Subcutaneous abdominal adipose tissue (tissue), 5 donors: ENCODE results near the gene LARP1.
A peak's percentile ranks its signal among the peaks of the same experiment; 100 is the strongest.

Experiments
- H3K27ac ChIP-seq: one replicate; pipeline ENCODE4 v1.7.0; 2013; ENCODE audit warnings: low read depth, mild to moderate bottlenecking, inconsistent platforms, low read length, moderate library complexity
- H3K27me3 ChIP-seq, 5 donors: one replicate each; pipeline ENCODE4 v1.7.0; 2013; ENCODE audit warnings: low read length in 5 of 5, inconsistent platforms in 1 of 5; ENCODE audit not compliant: control insufficient read depth in 5 of 5, insufficient read depth in 4 of 5
- H3K36me3 ChIP-seq, 5 donors: one replicate each; pipeline ENCODE4 v1.7.0; 2013; ENCODE audit warnings: low read length in 5 of 5; ENCODE audit not compliant: control insufficient read depth in 5 of 5, insufficient read depth in 5 of 5
- H3K4me1 ChIP-seq, 5 donors: one replicate each; pipeline ENCODE4 v1.7.0; 2013; ENCODE audit warnings: low read length in 5 of 5, mild to moderate bottlenecking in 3 of 5, moderate library complexity in 1 of 5; ENCODE audit not compliant: control insufficient read depth in 5 of 5, insufficient read depth in 5 of 5
- H3K4me3 ChIP-seq, 5 donors: one replicate each; pipeline ENCODE4 v1.7.0; 2013; ENCODE audit warnings: low read length in 5 of 5, low read depth in 1 of 5
- H3K9ac ChIP-seq, 5 donors: one replicate each; pipeline ENCODE4 v1.7.0; 2013; ENCODE audit warnings: low read length in 5 of 5, mild to moderate bottlenecking in 4 of 5, moderate library complexity in 3 of 5
- H3K9me3 ChIP-seq, 5 donors: one replicate each; pipeline ENCODE4 v1.7.0; 2013; ENCODE audit warnings: low read length in 5 of 5; ENCODE audit not compliant: control insufficient read depth in 5 of 5
- donor health status: healthy.
- donor health status: healthy.
- donor health status: healthy.
- donor health status: healthy.
- donor health status: healthy.

The LARP1 gene

DNA sequence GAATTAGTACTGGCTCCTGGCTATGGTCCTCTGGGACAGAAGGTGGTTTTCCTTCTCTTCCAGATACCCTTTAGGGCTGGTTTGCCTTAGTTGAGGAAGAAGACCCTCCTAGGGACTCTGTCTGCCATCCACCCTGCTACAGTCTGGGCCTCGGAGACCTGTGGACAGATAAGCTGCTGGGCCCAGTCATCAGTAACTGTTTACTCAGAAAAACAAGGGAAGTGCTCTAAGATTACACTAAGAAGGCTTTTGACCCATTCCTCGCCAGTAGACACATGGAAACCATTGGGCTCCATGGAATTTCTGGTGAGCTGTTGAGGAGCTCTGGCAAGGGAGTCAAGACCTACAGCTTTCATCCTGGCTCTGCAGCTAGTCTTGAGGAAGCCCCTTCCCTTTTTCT lies 31.2 kb downstream of the LARP1 start:
- H3K9ac ChIP-seq: no peak overlapping the region
- no peaks in the 10 kb centered on the region for H3K27me3 ChIP-seq
- H3K27ac ChIP-seq: no peak overlapping the region
- H3K36me3 ChIP-seq: peaks cover 0 to 15% (median 11%) of the 10 kb centered on the region in 5 donors
- peaks cover 10 to 62% (median 52%) of the 10 kb centered on the region in 5 donors for H3K4me1 ChIP-seq
- H3K4me3 ChIP-seq: no peak overlapping the region
- H3K9me3 ChIP-seq: no peaks in the 10 kb centered on the region

GRCh38 chr5:154788212-154788611 lies 33.0 kb downstream of the LARP1 start:
- H3K27ac ChIP-seq: no peak overlapping the region
- H3K36me3 ChIP-seq: peaks cover 4 to 33% (median 29%) of the 10 kb centered on the region in 5 donors

GRCh38 chr5:154791535-154791934 lies 36.4 kb downstream of the LARP1 start:
- Histone ChIP-seq H3K4me1 (peaks cover 0 to 26% (median 18%) of the 10 kb centered on the region in 5 donors), H3K27me3 (no peaks in the 10 kb centered on the region), H3K9me3 (no peaks in the 10 kb centered on the region), H3K27ac (no peak overlapping the region), H3K9ac (no peak overlapping the region), H3K4me3 (no peak overlapping the region), H3K36me3 (peaks cover 13 to 59% (median 51%) of the 10 kb centered on the region in 5 donors)

More at GRCh38 chr5:154788212-154788611, 33.0 kb downstream of the LARP1 start:
- H3K9me3 ChIP-seq: no peaks in the 10 kb centered on the region
- peak overlapping the region in 1 of 5 donors; percentile 32 for H3K4me3 ChIP-seq
- no peaks in the 10 kb centered on the region for H3K27me3 ChIP-seq
- H3K9ac ChIP-seq: peak overlapping the region in 1 of 5 donors; percentile 20
- H3K4me1 ChIP-seq: peaks cover 10 to 46% (median 41%) of the 10 kb centered on the region in 5 donors

GRCh38 chr5:154793599-154794524 lies 38.7 kb downstream of the LARP1 start:
- Histone ChIP-seq H3K27ac (no peak overlapping the region), H3K9ac (no peak overlapping the region), H3K4me3 (no peak overlapping the region), H3K27me3 (no peaks in the 10 kb centered on the region), H3K4me1 (peaks cover 0 to 9% (median 4%) of the 10 kb centered on the region in 5 donors), H3K9me3 (no peaks in the 10 kb centered on the region), H3K36me3 (peaks cover 21 to 74% (median 62%) of the 10 kb centered on the region in 5 donors)

DNA sequence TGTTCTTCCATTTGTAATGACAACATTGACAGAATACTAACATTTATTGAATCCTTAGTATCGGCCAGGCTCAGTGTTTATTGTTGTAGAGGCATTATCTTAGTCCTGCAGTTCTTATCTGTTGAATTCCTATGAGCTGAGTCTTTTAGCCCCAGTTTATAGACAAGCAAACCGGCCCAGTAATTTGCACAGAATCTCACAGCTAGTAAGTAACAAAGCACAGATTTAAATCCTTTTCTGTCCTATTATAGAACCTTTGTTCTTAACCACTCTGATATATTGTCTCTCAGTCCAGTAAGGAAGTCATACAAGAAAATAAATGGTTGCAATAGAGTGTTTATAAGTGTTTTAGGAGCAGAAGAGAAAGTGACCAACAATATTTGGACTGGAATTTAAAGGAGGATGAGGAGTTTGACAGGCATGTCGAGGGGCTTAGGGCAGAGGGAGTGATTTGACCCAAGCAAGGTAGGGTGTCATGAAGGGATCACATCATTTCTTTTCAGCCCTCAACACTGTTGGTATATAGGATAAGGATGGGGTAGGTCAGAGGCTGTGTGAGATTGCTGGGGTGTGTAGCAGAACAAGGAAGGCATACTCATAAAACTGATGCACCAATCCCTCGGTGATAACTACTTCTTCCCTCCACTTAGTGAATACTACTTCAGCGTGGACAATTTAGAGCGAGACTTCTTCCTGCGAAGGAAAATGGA lies 39.5 kb downstream of the LARP1 start:
- Histone ChIP-seq H3K27me3 (no peaks in the 10 kb centered on the region), H3K9ac (no peak overlapping the region), H3K36me3 (peaks cover 27 to 81% (median 68%) of the 10 kb centered on the region in 5 donors), H3K4me3 (no peak overlapping the region), H3K9me3 (no peaks in the 10 kb centered on the region), H3K27ac (no peak overlapping the region), H3K4me1 (peaks cover 0 to 9% (median 4%) of the 10 kb centered on the region in 5 donors)

DNA sequence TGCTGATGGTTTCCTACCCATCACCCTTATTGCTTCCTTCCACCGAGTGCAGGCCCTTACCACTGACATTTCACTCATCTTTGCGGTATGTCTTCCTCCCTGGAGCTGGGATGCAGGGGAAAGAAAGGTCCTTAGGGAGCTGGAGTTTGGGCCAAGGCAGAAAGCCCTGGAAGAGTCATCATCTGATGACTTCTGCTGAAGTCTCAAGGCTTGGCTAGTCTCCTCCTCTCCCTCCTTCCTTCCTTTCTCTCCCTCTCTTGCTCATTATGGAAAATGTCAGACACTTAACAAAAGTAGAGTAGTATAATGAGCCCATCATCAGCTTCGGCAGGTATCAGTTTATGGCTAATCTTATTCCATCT lies 40.0 kb downstream of the LARP1 start:
- peaks cover 29 to 81% (median 70%) of the 10 kb centered on the region in 5 donors for H3K36me3 ChIP-seq
- no peak overlapping the region for H3K27ac ChIP-seq
- H3K9ac ChIP-seq: no peak overlapping the region
- no peaks in the 10 kb centered on the region for H3K27me3 ChIP-seq
- no peaks in the 10 kb centered on the region for H3K9me3 ChIP-seq
- H3K4me1 ChIP-seq: peaks cover 0 to 9% (median 4%) of the 10 kb centered on the region in 5 donors
- H3K4me3 ChIP-seq: no peak overlapping the region

DNA sequence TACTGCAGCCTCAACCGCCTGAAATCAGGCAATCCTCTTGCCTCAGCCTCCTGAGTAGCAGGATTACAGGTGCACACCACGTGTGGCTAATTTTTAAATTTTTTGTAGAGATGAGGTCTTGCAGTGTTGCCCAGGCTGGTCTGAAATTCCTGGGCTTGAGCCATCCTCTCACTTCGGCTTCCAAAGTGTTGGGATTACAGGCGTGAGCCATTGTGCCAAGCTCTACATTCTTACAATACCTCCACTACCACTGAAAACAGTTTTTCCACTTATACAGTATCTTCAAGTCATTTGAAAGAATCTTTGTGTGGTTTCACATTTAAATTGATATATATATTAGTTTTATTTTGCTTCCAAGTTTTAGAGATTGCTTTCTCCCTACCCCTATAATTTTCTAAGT lies 42.6 kb downstream of the LARP1 start:
- Histone ChIP-seq H3K9me3 (no peaks in the 10 kb centered on the region), H3K4me1 (peaks cover 0 to 9% (median 4%) of the 10 kb centered on the region in 5 donors), H3K27me3 (no peaks in the 10 kb centered on the region), H3K9ac (no peak overlapping the region), H3K4me3 (no peak overlapping the region), H3K27ac (no peak overlapping the region), H3K36me3 (peaks cover 48 to 83% (median 73%) of the 10 kb centered on the region in 5 donors)

DNA sequence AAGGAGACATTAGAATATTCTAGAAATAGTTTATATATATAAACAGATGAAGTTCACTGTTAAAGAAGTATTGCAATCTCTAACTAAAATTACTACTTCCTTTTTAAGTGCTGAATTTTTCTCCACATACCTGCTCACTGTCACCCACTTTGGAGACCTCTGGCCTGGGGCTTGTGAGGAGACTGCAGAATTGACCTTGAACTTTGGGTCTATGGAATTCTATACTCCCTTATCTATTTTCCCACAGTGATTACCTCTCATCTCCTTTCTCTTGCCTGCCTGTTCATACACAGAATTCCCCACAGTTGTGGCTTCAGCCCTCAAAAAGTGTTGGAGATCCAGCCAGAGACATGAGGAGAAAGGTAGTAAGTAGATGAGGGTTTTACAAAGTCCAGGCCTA lies 45.4 kb downstream of the LARP1 start:
- peaks cover 0 to 9% (median 0%) of the 10 kb centered on the region in 5 donors for H3K4me1 ChIP-seq
- peaks cover 53 to 87% (median 79%) of the 10 kb centered on the region in 5 donors for H3K36me3 ChIP-seq
- H3K27me3 ChIP-seq: no peaks in the 10 kb centered on the region
- H3K9me3 ChIP-seq: no peaks in the 10 kb centered on the region
- H3K27ac ChIP-seq: peak overlapping the region; percentile 10
- no peak overlapping the region for H3K9ac ChIP-seq
- no peak overlapping the region for H3K4me3 ChIP-seq

DNA sequence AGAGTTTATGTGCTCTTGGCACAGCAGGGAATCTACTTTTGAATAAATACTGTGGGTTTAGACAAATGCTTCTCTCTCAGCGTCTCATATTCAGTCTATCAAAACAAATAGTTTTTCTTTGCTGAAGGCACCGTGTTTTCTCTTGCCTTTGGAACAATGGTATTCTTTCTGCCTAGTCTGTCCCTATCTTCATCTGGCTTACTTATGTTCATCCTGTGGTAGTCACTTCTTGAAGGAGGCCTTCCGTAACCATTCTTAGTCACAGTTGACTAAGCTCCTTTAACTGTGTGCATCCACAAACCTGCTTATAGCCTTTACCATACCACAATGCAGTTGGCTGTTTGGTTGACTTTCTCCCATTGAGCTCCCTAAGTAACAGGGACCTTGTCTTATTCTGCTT lies 45.9 kb downstream of the LARP1 start:
- Histone ChIP-seq H3K36me3 (peaks cover 55 to 92% (median 84%) of the 10 kb centered on the region in 5 donors), H3K9me3 (no peaks in the 10 kb centered on the region), H3K4me1 (peaks cover 0 to 9% (median 0%) of the 10 kb centered on the region in 5 donors), H3K4me3 (no peak overlapping the region), H3K27me3 (no peaks in the 10 kb centered on the region), H3K27ac (peak overlapping the region; percentile 32), H3K9ac (no peak overlapping the region)

DNA sequence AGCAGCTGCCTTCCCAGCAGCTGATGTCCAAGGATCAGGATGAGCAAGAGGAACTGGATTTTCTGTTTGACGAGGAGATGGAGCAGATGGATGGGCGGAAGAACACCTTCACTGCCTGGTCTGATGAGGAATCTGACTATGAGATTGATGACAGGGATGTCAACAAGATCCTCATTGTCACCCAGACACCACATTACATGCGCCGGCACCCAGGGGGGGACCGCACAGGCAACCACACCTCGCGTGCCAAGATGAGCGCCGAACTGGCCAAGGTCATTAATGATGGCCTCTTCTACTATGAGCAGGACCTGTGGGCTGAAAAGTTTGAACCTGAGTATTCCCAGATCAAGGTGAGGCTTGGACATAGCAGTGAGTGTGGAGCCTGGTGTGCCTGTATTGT lies 46.9 kb downstream of the LARP1 start:
- no peak overlapping the region for H3K9ac ChIP-seq
- H3K36me3 ChIP-seq: peaks cover 57 to 92% (median 87%) of the 10 kb centered on the region in 5 donors
- H3K27ac ChIP-seq: no peak overlapping the region
- H3K4me1 ChIP-seq: peaks cover 0 to 9% (median 0%) of the 10 kb centered on the region in 5 donors
- no peaks in the 10 kb centered on the region for H3K9me3 ChIP-seq
- H3K27me3 ChIP-seq: no peaks in the 10 kb centered on the region
- H3K4me3 ChIP-seq: no peak overlapping the region
